ENCODE results near the gene S1PR1.

DNA sequence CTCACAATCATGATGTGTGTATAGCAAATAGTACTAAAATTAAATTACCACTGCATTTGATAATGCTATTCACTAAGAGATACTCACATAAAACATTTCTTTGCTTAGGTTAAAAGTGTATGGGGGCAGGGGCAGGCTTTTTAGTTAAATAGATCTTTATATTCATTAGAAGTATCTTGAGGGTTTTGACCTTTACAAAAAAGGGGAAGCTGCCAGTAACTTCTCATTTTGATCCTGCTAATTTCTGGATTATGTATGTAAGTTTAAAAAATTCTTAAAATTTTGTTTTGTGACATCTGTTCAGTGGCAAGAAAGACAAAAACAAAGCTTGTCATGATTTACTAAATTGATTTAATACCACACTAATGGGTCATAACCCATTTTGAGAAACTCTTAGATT, 45.8 kb upstream of the S1PR1 start:
- TF ChIP-seq, protein P1, sequence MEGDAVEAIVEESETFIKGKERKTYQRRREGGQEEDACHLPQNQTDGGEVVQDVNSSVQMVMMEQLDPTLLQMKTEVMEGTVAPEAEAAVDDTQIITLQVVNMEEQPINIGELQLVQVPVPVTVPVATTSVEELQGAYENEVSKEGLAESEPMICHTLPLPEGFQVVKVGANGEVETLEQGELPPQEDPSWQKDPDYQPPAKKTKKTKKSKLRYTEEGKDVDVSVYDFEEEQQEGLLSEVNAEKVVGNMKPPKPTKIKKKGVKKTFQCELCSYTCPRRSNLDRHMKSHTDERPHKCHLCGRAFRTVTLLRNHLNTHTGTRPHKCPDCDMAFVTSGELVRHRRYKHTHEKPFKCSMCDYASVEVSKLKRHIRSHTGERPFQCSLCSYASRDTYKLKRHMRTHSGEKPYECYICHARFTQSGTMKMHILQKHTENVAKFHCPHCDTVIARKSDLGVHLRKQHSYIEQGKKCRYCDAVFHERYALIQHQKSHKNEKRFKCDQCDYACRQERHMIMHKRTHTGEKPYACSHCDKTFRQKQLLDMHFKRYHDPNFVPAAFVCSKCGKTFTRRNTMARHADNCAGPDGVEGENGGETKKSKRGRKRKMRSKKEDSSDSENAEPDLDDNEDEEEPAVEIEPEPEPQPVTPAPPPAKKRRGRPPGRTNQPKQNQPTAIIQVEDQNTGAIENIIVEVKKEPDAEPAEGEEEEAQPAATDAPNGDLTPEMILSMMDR (IDR thresholded peaks at IDR 0.05) = no peak
- TF ChIP-seq POLR2A (IDR thresholded peaks at IDR 0.05) = no peak
- no peak for TF ChIP-seq EP300 (IDR thresholded peaks at IDR 0.05)
- no peak for TF ChIP-seq POLR2AphosphoS5 (IDR thresholded peaks at IDR 0.05)

Data from sigmoid colon (tissue), 4 donors.